Measurements from ENCODE around the gene NDP.
"Not testable (repeated sequence)": the region's sequence is repeated elsewhere in the genome, so short reads cannot be mapped to it uniquely, and the experiment has no call there.

Gene NDP

GRCh38 chrX:43970528-43970927 is 2.7 kb downstream of the NDP start:
- no peak for DNase-seq (ENCODE audit: low read depth)

GRCh38 chrX:43969504-43970501 is 3.4 kb downstream of the NDP start:
- no peak for DNase-seq (ENCODE audit: low read depth)

- DNase-seq (ENCODE audit: low read depth): no peak
Measured at GRCh38 chrX:43968359-43968781, 4.8 kb downstream of the NDP start.

- no peak for DNase-seq (ENCODE audit: low read depth)
Measured at GRCh38 chrX:43964936-43965335, 8.3 kb downstream of the NDP start.

GRCh38 chrX:43963726-43964125 is 9.5 kb downstream of the NDP start:
- DNase-seq (ENCODE audit: low read depth): no peak

- no peak for DNase-seq (ENCODE audit: low read depth)
Measured at GRCh38 chrX:43962636-43963035, 10.6 kb downstream of the NDP start.

- no peak for DNase-seq (ENCODE audit: low read depth)
Measured at GRCh38 chrX:43961699-43962098, 11.5 kb downstream of the NDP start.

GRCh38 chrX:43958529-43958928 is 14.7 kb downstream of the NDP start:
- no peak for DNase-seq (ENCODE audit: low read depth)

- no peak for DNase-seq (ENCODE audit: low read depth)
Measured at GRCh38 chrX:43956034-43956433, 17.2 kb downstream of the NDP start.

- no peak for DNase-seq (ENCODE audit: low read depth)
Measured at GRCh38 chrX:43953218-43953617, 20.0 kb downstream of the NDP start.

GRCh38 chrX:43949669-43950068 is 23.5 kb downstream of the NDP start:
- no peak for DNase-seq (ENCODE audit: low read depth)

GRCh38 chrX:43940816-43941474 is 32.2 kb downstream of the NDP start:
- DNase-seq (ENCODE audit: low read depth): no peak

GRCh38 chrX:43939187-43939926 is 33.8 kb downstream of the NDP start:
- DNase-seq (ENCODE audit: low read depth): no peak

GRCh38 chrX:43922032-43922431 is 51.2 kb downstream of the NDP start:
- not testable (repeated sequence) for DNase-seq (ENCODE audit: low read depth)

- DNase-seq (ENCODE audit: low read depth): not testable (repeated sequence)
Measured at GRCh38 chrX:43910772-43911171, 62.4 kb downstream of the NDP start.

- no peak for DNase-seq (ENCODE audit: low read depth)
Measured at GRCh38 chrX:43910012-43910411, 63.2 kb downstream of the NDP start.

GRCh38 chrX:43909141-43909540 is 64.0 kb downstream of the NDP start:
- DNase-seq (ENCODE audit: low read depth): no peak

GRCh38 chrX:43899878-43900815 is 73.0 kb downstream of the NDP start:
- DNase-seq (ENCODE audit: low read depth): no peak
